Neural progenitor cell (in vitro differentiated cells): ENCODE measurements around the gene PRKAB1. TPM values are rescaled to one million over a fixed set of nuclear protein-coding genes. Genes with fewer than 3 reads are reported as not detected.
A peak's percentile ranks its signal among the peaks of the same experiment; 100 is the strongest.
"Not testable (repeated sequence)": the region's sequence is repeated elsewhere in the genome, so short reads cannot be mapped to it uniquely, and the experiment has no call there.

ENCODE experiments used
- DNase-seq: peaks from one replicate; pipeline ENCODE4 v3.0.0-alpha.2; 2016; ENCODE audit warnings: low spot score
- H2AFZ ChIP-seq: fragments of 200-600 bp; sonication (generic); replicated peaks from 2 replicates; pipeline ENCODE4 v1.6.1; 2016; ENCODE audit warnings: antibody characterized with exemption
- H3F3A ChIP-seq: fragments of 200-600 bp; sonication (generic); 2 replicates; pipeline ENCODE4 v1.6.1; 2016; ENCODE audit warnings: antibody characterized with exemption, low read depth
- H3K27ac ChIP-seq: fragments of 200-600 bp; sonication (generic); 2 replicates; pipeline ENCODE4 v1.5.1; 2016; ENCODE audit warnings: mild to moderate bottlenecking
- H3K27me3 ChIP-seq: fragments of 200-600 bp; sonication (generic); 2 replicates; pipeline ENCODE4 v1.6.1; 2016; ENCODE audit warnings: mild to moderate bottlenecking, moderate library complexity
- H3K36me3 ChIP-seq: fragments of 200-600 bp; sonication (generic); 2 replicates; pipeline ENCODE4 v1.5.1; 2016
- H3K4me1 ChIP-seq: fragments of 200-600 bp; sonication (generic); 2 replicates; pipeline ENCODE4 v1.6.1; 2016; ENCODE audit warnings: mixed run types
- H3K4me2 ChIP-seq: fragments of 200-600 bp; sonication (generic); 2 replicates; pipeline ENCODE4 v1.6.1; 2016
- H3K4me3 ChIP-seq: fragments of 200-600 bp; sonication (generic); 2 replicates; pipeline ENCODE4 v1.5.1; 2016
- H3K79me2 ChIP-seq: fragments of 200-600 bp; sonication (generic); 2 replicates; pipeline ENCODE4 v1.6.1; 2016; ENCODE audit warnings: low read depth
- H3K9ac ChIP-seq: fragments of 200-600 bp; sonication (generic); 2 replicates; pipeline ENCODE4 v1.6.1; 2016
- H3K9me3 ChIP-seq: fragments of 200-600 bp; sonication (generic); 2 replicates; pipeline ENCODE4 v1.5.1; 2016; ENCODE audit warnings: low read depth
- H4K20me1 ChIP-seq: fragments of 200-600 bp; sonication (generic); 2 replicates; pipeline ENCODE4 v1.6.1; 2016; ENCODE audit warnings: low read depth
- H3K27ac Mint-ChIP-seq: 3 replicates; pipeline ENCODE4 v1.8.0; 2021; ENCODE audit warnings: mixed read lengths
- H3K27me3 Mint-ChIP-seq: 2 replicates; pipeline ENCODE4 v1.8.0; 2022; ENCODE audit warnings: low read depth, mild to moderate bottlenecking, inconsistent platforms, moderate library complexity, mixed read lengths; ENCODE audit not compliant: insufficient read depth
- H3K36me3 Mint-ChIP-seq: 3 replicates; pipeline ENCODE4 v1.8.0; 2021; ENCODE audit warnings: mixed read lengths
- H3K4me1 Mint-ChIP-seq: 3 replicates; pipeline ENCODE4 v1.8.0; 2021; ENCODE audit warnings: mixed read lengths
- H3K4me3 Mint-ChIP-seq: 3 replicates; pipeline ENCODE4 v1.8.0; 2021; ENCODE audit warnings: mild to moderate bottlenecking, moderate library complexity, mixed read lengths
- H3K9me3 Mint-ChIP-seq: 3 replicates; pipeline ENCODE4 v1.8.0; 2020; ENCODE audit warnings: mixed read lengths
- CTCF ChIP-seq: fragments of 200-600 bp; sonication (generic); IDR thresholded peaks from 2 replicates; pipeline ENCODE4 v1.5.1; 2017; ENCODE audit warnings: antibody characterized with exemption, mild to moderate bottlenecking
- EZH2 ChIP-seq: fragments of 200-600 bp; sonication (generic); IDR thresholded peaks from 2 replicates; pipeline ENCODE4 v1.6.1; 2017; ENCODE audit warnings: antibody characterized with exemption, mild to moderate bottlenecking, moderate library complexity
- EZH2phosphoT487 ChIP-seq: fragments of 200-600 bp; sonication (generic); IDR thresholded peaks from 2 replicates; pipeline ENCODE4 v1.6.1; 2017; ENCODE audit warnings: antibody characterized with exemption
- total RNA-seq: library from RNA; depleted of rRNA; stranded (reverse); fragments of >200 nt; gene quantifications from 2 replicates; pipeline ENCODE4 v1.2.3, GENCODE V29; 2015; ENCODE audit warnings: low replicate concordance

The PRKAB1 gene
- total RNA-seq, 1 donor from 2014 or later: 24.5 TPM

- Histone ChIP-seq H3K27me3 (no peaks in the 10 kb centered on the region), H3K9ac (no peak overlapping the region), H2AFZ (no peak overlapping the region), H4K20me1 (no peaks in the 10 kb centered on the region), H3K27ac (no peak overlapping the region), H3F3A (no peaks in the 10 kb centered on the region), H3K4me2 (no peak overlapping the region), H3K4me1 (no peaks in the 10 kb centered on the region), H3K36me3 (no peaks in the 10 kb centered on the region), H3K9me3 (no peaks in the 10 kb centered on the region), H3K79me2 (no peaks in the 10 kb centered on the region), H3K4me3 (no peak overlapping the region)
- Mint-ChIP-seq H3K27me3 (no peaks in the 10 kb centered on the region), H3K9me3 (peaks cover under 1% of the 10 kb centered on the region), H3K4me1 (no peaks in the 10 kb centered on the region), H3K36me3 (no peaks in the 10 kb centered on the region), H3K4me3 (no peak overlapping the region), H3K27ac (no peak overlapping the region)
- TF ChIP-seq CTCF (no peak), EZH2phosphoT487 (no peak), EZH2 (no peak)
- no peak for DNase-seq
These were observed 22.3 kb upstream of the PRKAB1 start for GRCh38 chr12:119645535-119646059.

DNA sequence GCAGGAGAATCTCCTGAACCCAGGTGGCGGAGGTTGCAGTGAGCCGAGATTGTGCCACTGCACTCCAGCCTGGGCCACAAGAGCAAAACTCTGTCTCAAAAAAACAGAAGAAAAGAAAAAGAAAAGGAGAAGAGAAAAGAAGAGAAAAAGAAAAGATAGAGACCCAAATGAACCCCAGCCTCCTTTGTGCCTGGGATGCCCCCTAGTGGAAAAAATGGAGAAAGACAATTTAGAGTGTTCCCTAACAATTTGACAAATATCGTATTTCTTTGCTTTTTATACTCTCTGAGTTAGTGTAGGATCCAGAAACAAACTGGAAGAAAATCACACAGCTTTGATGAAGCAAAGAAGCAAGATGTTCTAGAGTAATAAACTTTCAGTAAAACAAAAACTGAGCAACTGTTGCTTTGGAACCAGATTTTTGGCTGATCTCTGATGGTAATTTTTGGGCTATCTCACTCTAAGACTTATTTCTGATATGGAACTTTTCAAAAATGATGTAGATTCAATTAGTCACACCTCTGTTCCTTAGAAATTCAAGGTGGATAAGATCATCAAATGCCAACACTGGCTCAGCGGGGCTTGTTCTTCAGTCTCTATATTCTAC, 18.6 kb upstream of the PRKAB1 start:
- no peak overlapping the region for H3K4me3 ChIP-seq
- no peak overlapping the region for H2AFZ ChIP-seq
- Mint-ChIP-seq H3K36me3 (no peaks in the 10 kb centered on the region), H3K27me3 (peaks cover 2% of the 10 kb centered on the region), H3K27ac (no peak overlapping the region), H3K9me3 (peaks cover 6% of the 10 kb centered on the region), H3K4me1 (no peaks in the 10 kb centered on the region), H3K4me3 (no peak overlapping the region)
- peaks cover 5% of the 10 kb centered on the region for H3K9me3 ChIP-seq
- no peaks in the 10 kb centered on the region for H4K20me1 ChIP-seq
- no peak overlapping the region for H3K4me2 ChIP-seq
- H3K9ac ChIP-seq: no peak overlapping the region
- no peak overlapping the region for H3K27ac ChIP-seq
- no peaks in the 10 kb centered on the region for H3F3A ChIP-seq
- H3K27me3 ChIP-seq: no peaks in the 10 kb centered on the region
- H3K79me2 ChIP-seq: no peaks in the 10 kb centered on the region
- peak; percentile 27 for DNase-seq
- TF ChIP-seq CTCF (peak; percentile 91), EZH2 (no peak), EZH2phosphoT487 (no peak)
- no peaks in the 10 kb centered on the region for H3K36me3 ChIP-seq
- no peaks in the 10 kb centered on the region for H3K4me1 ChIP-seq

DNA sequence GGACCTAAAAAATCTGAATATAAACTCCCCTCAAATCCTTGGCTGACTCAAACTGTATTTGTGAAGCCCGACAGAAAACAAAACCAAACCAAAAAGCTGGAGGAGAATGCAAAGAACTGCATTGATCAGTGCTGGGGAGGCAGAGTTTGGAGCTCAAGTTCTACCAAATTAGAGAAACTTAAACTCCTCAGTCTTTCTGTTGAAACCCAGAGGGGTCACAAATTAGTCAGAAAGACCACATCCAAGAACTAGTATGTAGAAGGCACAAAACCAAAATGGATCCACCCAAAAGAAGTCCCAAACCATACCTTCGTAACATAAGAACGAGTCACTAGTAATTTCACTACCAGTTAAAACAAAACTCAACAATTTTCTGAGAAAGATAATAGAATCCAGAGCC, 15.3 kb upstream of the PRKAB1 start:
- no peaks in the 10 kb centered on the region for H3K4me1 ChIP-seq
- no peaks in the 10 kb centered on the region for H3F3A ChIP-seq
- H3K9ac ChIP-seq: no peak overlapping the region
- H3K9me3 ChIP-seq: peaks cover 8% of the 10 kb centered on the region
- H3K27me3 Mint-ChIP-seq: peaks cover 2% of the 10 kb centered on the region
- no peaks in the 10 kb centered on the region for H3K27me3 ChIP-seq
- H3K27ac Mint-ChIP-seq: no peak overlapping the region
- H3K36me3 Mint-ChIP-seq: no peaks in the 10 kb centered on the region
- no peak overlapping the region for H3K4me3 Mint-ChIP-seq
- DNase-seq: no peak
- H3K4me2 ChIP-seq: no peak overlapping the region
- no peaks in the 10 kb centered on the region for H3K36me3 ChIP-seq
- no peaks in the 10 kb centered on the region for H4K20me1 ChIP-seq
- H2AFZ ChIP-seq: no peak overlapping the region
- H3K79me2 ChIP-seq: no peaks in the 10 kb centered on the region
- no peak overlapping the region for H3K4me3 ChIP-seq
- H3K27ac ChIP-seq: no peak overlapping the region
- no peaks in the 10 kb centered on the region for H3K4me1 Mint-ChIP-seq
- H3K9me3 Mint-ChIP-seq: peaks cover 6% of the 10 kb centered on the region
- no peak for TF ChIP-seq EZH2phosphoT487
- no peak for TF ChIP-seq EZH2
- TF ChIP-seq CTCF: no peak

DNA sequence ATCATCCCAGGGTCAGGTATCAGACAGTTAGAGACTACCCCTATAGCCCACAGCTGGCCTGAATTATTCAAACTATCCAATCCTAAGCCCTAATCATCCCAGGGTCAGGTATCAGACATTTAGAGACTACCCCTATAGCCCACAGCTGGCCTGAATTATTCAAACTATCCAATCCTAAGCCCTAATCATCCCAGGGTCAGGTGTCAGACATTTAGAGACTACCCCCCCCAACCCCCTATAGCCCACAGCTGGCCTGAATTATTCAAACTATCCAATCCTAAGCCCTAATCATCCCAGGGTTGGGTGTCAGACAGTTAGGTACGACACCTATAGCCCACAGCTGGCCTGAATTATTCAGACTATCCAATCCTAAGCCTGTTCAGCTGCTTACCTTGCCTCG, 10.9 kb upstream of the PRKAB1 start:
- not testable (repeated sequence) for H3K9me3 ChIP-seq

DNA sequence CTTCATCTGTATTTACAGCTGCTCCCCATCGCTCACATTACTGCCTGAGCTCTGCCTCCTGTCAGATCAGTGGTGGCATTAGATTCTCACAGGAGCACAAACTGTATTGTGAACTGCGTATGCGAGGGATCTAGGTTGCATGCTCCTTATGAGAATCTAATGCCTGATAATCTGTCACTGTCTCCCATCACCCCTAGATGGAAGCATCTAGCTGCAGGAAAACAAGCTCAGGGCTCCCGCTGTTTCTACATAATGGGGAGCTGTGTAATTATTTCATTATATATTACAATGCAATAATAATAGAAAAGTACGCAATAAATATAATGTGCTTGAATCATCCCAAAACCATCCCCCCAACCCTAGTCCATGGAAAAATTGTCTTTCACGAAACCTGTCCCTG, 9.8 kb upstream of the PRKAB1 start:
- not testable (repeated sequence) for H3K4me3 ChIP-seq, H3K27ac Mint-ChIP-seq, H3K27ac ChIP-seq, H3K4me1 ChIP-seq, H3K9me3 Mint-ChIP-seq, H3K36me3 ChIP-seq, H4K20me1 ChIP-seq, H3K4me2 ChIP-seq, DNase-seq, H2AFZ ChIP-seq, H3K9me3 ChIP-seq, H3K9ac ChIP-seq, H3F3A ChIP-seq, H3K36me3 Mint-ChIP-seq, H3K4me3 Mint-ChIP-seq, H3K27me3 Mint-ChIP-seq, H3K4me1 Mint-ChIP-seq, H3K79me2 ChIP-seq
- H3K27me3 ChIP-seq: peaks cover 25% of the 10 kb centered on the region

More for the DNA sequence above, 10.9 kb upstream of the PRKAB1 start:
- H3K79me2 ChIP-seq, H3K9me3 Mint-ChIP-seq, H2AFZ ChIP-seq, H3K27me3 Mint-ChIP-seq, DNase-seq, H3K27ac Mint-ChIP-seq, H3K36me3 Mint-ChIP-seq, H3K4me1 Mint-ChIP-seq, H3K27ac ChIP-seq, H3K9ac ChIP-seq, H3K4me2 ChIP-seq, H3K4me1 ChIP-seq, H3K4me3 ChIP-seq, H4K20me1 ChIP-seq, H3F3A ChIP-seq, H3K4me3 Mint-ChIP-seq, H3K36me3 ChIP-seq: not testable (repeated sequence)
- peaks cover 19% of the 10 kb centered on the region for H3K27me3 ChIP-seq
